Keratinocyte (primary cell): ENCODE measurements around the gene TIAM1. TPM values are rescaled to one million over a fixed set of nuclear protein-coding genes. Genes with fewer than 3 reads are reported as not detected.

ENCODE experiments used
- DNase-seq: peaks from one replicate; pipeline ENCODE4 v3.0.0-alpha.2; 2011; ENCODE audit warnings: low read depth, missing footprints, low spot score
- FAIRE-seq: peaks from 2 replicates; lab custom pipeline; 2011; peaks lifted over from hg19 to GRCh38; lab: Jason Lieb, UNC
- H2AFZ ChIP-seq: 2 replicates; pipeline ENCODE4 v1.6.0; 2012; ENCODE audit warnings: low read length, control low read depth, inconsistent platforms; ENCODE audit not compliant: control insufficient read depth
- H3K27ac ChIP-seq: 2 replicates; pipeline ENCODE4 v1.5.1; 2011; ENCODE audit warnings: low read length; ENCODE audit not compliant: control insufficient read depth, insufficient read depth
- H3K27me3 ChIP-seq: 3 replicates; pipeline ENCODE4 v1.6.0; 2011; ENCODE audit warnings: low read length; ENCODE audit not compliant: control insufficient read depth, insufficient read depth; ENCODE audit errors: extremely low read depth
- H3K36me3 ChIP-seq, 2 experiments: 2 replicates in 1 of 2; 3 replicates in 1 of 2; pipeline ENCODE4 v1.5.1; 2011; ENCODE audit warnings: low read length in 2 of 2, mild to moderate bottlenecking in 1 of 2; ENCODE audit not compliant: control insufficient read depth in 2 of 2, insufficient read depth in 2 of 2; ENCODE audit errors: extremely low read depth in 1 of 2
- H3K4me1 ChIP-seq: 3 replicates; pipeline ENCODE4 v1.5.1; 2011; ENCODE audit warnings: low read length; ENCODE audit not compliant: control insufficient read depth, insufficient read depth; ENCODE audit errors: extremely low read depth
- H3K4me2 ChIP-seq: 3 replicates; pipeline ENCODE4 v1.6.0; 2011; ENCODE audit warnings: low read depth, low read length; ENCODE audit not compliant: control insufficient read depth, insufficient read depth; ENCODE audit errors: extremely low read depth
- H3K4me3 ChIP-seq, 3 experiments: fragments of 200-600 bp in 1 of 3; sonication (generic) in 1 of 3; 2 replicates in 2 of 3; 3 replicates in 1 of 3; pipeline ENCODE4 v1.5.1; 2011 to 2016; ENCODE audit warnings: low read length in 3 of 3, mild to moderate bottlenecking in 3 of 3, control low read depth in 2 of 3, inconsistent platforms in 1 of 3, low read depth in 1 of 3, mixed read lengths in 1 of 3, mixed run types in 1 of 3, moderate library complexity in 1 of 3; ENCODE audit not compliant: control insufficient read depth in 2 of 3, insufficient read depth in 2 of 3; ENCODE audit errors: extremely low read depth in 1 of 3
- H3K79me2 ChIP-seq: 2 replicates; pipeline ENCODE4 v1.6.0; 2012; ENCODE audit warnings: low read length; ENCODE audit not compliant: control insufficient read depth, insufficient read depth
- H3K9ac ChIP-seq: 3 replicates; pipeline ENCODE4 v1.6.0; 2011; ENCODE audit warnings: low read length; ENCODE audit not compliant: control insufficient read depth, insufficient read depth; ENCODE audit errors: extremely low read depth
- H3K9me1 ChIP-seq: 3 replicates; pipeline ENCODE4 v1.6.0; 2011; ENCODE audit warnings: low read length; ENCODE audit not compliant: control insufficient read depth, insufficient read depth; ENCODE audit errors: extremely low read depth
- H3K9me3 ChIP-seq: 2 replicates; pipeline ENCODE4 v1.5.1; 2012; ENCODE audit warnings: low read depth, low read length; ENCODE audit not compliant: control insufficient read depth
- H4K20me1 ChIP-seq: 3 replicates; pipeline ENCODE4 v1.6.0; 2011; ENCODE audit warnings: low read length; ENCODE audit not compliant: control insufficient read depth, insufficient read depth; ENCODE audit errors: extremely low read depth
- EZH2 ChIP-seq: IDR thresholded peaks from one replicate; pipeline ENCODE4 v1.6.1; 2012; ENCODE audit warnings: inconsistent platforms, mild to moderate bottlenecking, low read length, moderate library complexity
- dilution Hi-C: fragments of 300-500 bp; cut with MboI; formaldehyde crosslinking; loops from one replicate; pipeline ENCODE4 v1.7.0; 2020; ENCODE audit warnings: low sequenced_read_pairs; ENCODE audit not compliant: extremely low pct_ligation_motif_present
- polyA plus RNA-seq, 5 experiments: library from polyadenylated mRNA; depleted of rRNA in 3 of 5; stranded (reverse) in 3 of 5; stranded (forward) in 1 of 5; unstranded in 1 of 5; fragments of >200 nt; gene quantifications; 1 replicate in 1 of 5; 2 replicates in 3 of 5; 3 replicates in 1 of 5; pipeline versions ENCODE4 v1.2.1 to v1.2.3, GENCODE V29; 2011 to 2012; ENCODE audit warnings: missing spikeins in 2 of 5, low read depth in 1 of 5, low replicate concordance in 1 of 5
- TF ChIP-seq, protein P1 (sequence below), 3 experiments: IDR thresholded peaks in 1 of 3; conservative IDR thresholded peaks in 1 of 3; optimal IDR thresholded peaks in 1 of 3; 2 replicates in 2 of 3; 3 replicates in 1 of 3; pipeline versions ENCODE3 to v1.5.1; 2011; ENCODE audit warnings: low read length in 3 of 3, mild to moderate bottlenecking in 3 of 3, moderate library complexity in 2 of 3, control low read depth in 1 of 3, inconsistent platforms in 1 of 3; ENCODE audit not compliant: insufficient read depth in 2 of 3; ENCODE audit errors: extremely low read depth in 1 of 3

Gene TIAM1
- polyA plus RNA-seq, 1 donor (not counting 4 experiments of a cell fraction or from before 2014, with no cell fraction given) = 8.3 TPM

DNA sequence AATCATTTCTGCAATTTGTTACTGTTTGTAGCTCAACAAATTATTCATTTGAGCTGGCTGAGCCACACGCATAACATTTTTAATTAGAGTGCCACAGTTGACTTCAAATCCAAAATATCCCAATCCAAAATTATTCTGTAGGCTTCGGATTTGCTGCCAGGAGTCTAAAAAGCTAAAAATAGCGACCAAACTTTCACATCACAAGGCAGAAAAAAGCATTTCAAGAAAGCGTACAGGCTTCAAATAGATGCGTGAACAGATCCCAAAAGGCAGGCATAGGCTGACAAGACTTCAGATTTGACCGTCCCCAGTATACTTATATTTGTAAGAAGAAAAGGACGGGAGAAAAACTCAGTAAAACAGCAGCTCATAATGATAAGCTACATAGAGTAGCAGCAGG, 24.3 kb upstream of the TIAM1 start:
- Histone ChIP-seq H3K9me3 (no peaks in the 10 kb centered on the region), H4K20me1 (no peaks in the 10 kb centered on the region), H3K4me1 (peaks cover 12% of the 10 kb centered on the region), H3K36me3 (no peaks in the 10 kb centered on the region), H3K79me2 (no peaks in the 10 kb centered on the region), H3K27me3 (no peaks in the 10 kb centered on the region), H3K9me1 (no peaks in the 10 kb centered on the region), H3K27ac (no peak overlapping the region), H3K9ac (no peak overlapping the region), H2AFZ (no peak overlapping the region), H3K4me3 (no peak overlapping the region), H3K4me2 (no peak overlapping the region)
- dilution Hi-C loops = no loop called here
- TF ChIP-seq, protein P1, sequence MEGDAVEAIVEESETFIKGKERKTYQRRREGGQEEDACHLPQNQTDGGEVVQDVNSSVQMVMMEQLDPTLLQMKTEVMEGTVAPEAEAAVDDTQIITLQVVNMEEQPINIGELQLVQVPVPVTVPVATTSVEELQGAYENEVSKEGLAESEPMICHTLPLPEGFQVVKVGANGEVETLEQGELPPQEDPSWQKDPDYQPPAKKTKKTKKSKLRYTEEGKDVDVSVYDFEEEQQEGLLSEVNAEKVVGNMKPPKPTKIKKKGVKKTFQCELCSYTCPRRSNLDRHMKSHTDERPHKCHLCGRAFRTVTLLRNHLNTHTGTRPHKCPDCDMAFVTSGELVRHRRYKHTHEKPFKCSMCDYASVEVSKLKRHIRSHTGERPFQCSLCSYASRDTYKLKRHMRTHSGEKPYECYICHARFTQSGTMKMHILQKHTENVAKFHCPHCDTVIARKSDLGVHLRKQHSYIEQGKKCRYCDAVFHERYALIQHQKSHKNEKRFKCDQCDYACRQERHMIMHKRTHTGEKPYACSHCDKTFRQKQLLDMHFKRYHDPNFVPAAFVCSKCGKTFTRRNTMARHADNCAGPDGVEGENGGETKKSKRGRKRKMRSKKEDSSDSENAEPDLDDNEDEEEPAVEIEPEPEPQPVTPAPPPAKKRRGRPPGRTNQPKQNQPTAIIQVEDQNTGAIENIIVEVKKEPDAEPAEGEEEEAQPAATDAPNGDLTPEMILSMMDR (optimal IDR thresholded peaks at IDR 0.05 in 1 of 3, IDR thresholded peaks at IDR 0.05 in 1 of 3, conservative IDR thresholded peaks at IDR 0.05 in 1 of 3; ENCODE audit: extremely low read depth in 1 of 3, insufficient read depth in 2 of 3, low read length in 3 of 3) = no peak
- no peak for TF ChIP-seq EZH2
- no peak for FAIRE-seq
- DNase-seq = no peak

GRCh38 chr21:31367801-31368200, 23.7 kb upstream of the TIAM1 start:
- Histone ChIP-seq H3K79me2 (no peaks in the 10 kb centered on the region), H3K4me2 (no peak overlapping the region), H2AFZ (no peak overlapping the region), H3K27me3 (no peaks in the 10 kb centered on the region), H3K4me1 (peaks cover 12% of the 10 kb centered on the region), H3K9ac (no peak overlapping the region), H3K9me1 (no peaks in the 10 kb centered on the region), H3K9me3 (no peaks in the 10 kb centered on the region), H4K20me1 (no peaks in the 10 kb centered on the region), H3K36me3 (no peaks in the 10 kb centered on the region), H3K27ac (no peak overlapping the region), H3K4me3 (no peak overlapping the region)
- dilution Hi-C loops = no loop called here
- TF ChIP-seq EZH2 = no peak
- TF ChIP-seq, protein P1 (optimal IDR thresholded peaks at IDR 0.05 in 1 of 3, IDR thresholded peaks at IDR 0.05 in 1 of 3, conservative IDR thresholded peaks at IDR 0.05 in 1 of 3; ENCODE audit: extremely low read depth in 1 of 3, insufficient read depth in 2 of 3, low read length in 3 of 3) = no peak
- FAIRE-seq (peak; percentile 20), DNase-seq (no peak)
